HG02970 (cell line): ENCODE results near the gene MYB.

Experiments used
- ATAC-seq: cut with Tn5 transposase; IDR thresholded peaks from one replicate; pipeline ENCODE4 v1.9.1; 2021; ENCODE audit warnings: mild to moderate bottlenecking, moderate library complexity, moderate number of reproducible peaks; ENCODE audit not compliant: unreplicated experiment, low FRiP score

MYB gene

DNA sequence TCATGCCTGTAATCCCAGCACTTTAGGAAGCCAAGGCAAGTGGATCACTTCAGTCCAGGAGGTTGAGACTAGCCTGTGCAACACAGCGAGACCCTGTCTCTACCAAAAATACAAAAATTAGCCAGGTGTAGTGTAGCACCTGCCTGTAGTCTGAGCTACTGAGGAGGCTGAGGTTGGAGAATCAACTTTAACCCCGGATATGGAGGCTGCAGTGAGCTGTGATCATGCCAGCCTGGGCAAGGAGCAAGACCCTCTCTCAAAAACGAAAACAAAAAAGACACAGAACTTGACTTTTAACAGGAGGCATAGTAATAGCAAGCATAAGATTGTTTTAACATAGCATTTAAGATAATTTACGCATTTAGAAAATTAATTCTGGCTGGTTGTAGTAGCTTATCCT lies 32.5 kb downstream of the MYB start:
- no peak for ATAC-seq

DNA sequence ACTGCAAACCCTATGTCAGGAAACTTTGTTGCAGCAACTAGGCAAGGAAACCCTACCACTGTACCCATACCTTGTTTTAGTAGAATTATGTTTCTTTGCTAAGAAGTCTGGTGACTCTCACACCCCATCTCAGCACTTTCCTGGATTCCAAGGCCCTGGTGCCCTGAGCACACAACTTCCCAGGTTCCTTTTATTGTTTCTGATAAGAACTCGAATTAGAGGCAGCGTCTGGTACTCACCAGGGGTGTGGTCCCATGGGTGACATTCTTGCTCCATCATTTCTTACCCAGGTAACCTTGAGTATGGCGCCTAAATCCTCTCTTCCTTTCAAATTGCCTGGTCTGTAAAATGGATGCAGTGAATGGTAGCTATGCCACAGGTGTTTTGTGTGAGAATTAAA lies 34.1 kb downstream of the MYB start:
- no peak for ATAC-seq

DNA sequence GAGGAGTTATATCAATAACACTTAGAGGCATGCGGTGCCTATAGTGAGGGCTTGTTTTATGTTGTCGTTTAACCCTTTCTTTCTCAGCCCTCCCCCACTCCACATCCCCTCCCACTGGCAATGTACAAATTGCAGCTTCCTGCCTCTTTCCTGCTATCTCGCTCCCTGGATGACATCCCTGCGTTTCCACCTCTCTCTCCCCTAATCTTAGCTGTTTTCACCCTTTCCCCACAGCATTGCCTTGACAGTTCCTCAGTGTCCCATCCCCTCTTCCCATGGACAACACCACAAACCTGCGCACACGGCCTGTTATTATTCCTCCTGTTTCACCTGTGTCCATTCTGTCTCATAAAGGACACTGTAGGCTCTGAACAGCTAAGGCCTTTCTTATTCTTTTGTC lies 34.5 kb downstream of the MYB start:
- no peak for ATAC-seq

DNA sequence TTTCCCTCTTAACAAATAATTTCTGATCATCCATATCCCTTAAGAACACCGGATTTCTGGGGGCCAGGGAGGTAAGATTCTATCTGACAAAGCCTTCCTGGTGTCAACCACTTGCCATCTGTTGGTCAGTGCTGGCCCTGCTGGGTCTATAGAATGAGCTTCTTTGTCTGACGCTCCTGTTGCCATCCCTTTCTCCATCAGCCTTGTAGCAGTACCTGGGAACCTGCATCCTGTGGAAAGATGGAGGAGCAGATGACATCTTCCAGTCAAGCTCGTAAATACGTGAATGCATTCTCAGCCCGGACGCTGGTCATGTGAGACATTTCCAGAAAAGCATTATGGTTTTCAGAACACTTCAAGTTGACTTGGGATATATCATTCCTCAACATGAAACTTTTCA lies 36.6 kb downstream of the MYB start:
- ATAC-seq: no peak

DNA sequence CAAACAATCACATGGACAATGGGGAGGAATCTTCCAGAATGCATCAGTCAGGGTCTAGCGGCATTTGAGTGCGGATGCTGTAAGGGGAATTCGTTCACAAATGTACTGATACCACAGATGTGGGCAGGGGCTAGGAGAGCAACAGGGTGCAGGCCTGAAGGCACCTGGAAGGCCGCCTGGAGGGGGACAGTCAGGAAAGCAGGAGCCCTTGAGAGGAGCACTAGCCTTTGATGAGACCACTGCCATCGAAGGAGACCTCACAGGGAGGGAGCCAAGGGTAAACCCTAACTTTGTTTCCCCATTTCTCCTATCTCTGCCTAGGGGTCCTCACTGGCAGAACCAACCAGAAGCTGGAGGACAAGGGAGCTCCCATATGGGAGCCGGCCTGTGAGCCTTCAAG lies 38.2 kb downstream of the MYB start:
- no peak for ATAC-seq

DNA sequence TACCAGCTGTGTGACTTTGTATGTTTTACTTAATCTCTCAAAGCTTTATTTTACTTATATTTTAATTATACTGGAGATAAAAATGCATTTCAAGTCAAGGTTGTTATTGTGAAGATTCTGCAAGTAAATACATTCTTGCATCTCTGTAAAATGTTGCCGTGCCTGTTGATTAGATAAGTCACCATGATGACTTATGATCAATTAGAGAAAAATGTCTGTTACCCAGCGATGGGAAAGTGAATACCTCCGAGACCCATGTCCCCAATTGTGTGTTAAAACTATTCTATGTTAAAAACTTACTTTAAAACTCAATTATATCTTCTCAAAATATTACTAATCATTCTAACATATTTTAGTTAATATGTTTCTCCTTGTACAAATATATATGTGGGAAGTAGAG lies 39.9 kb downstream of the MYB start:
- no peak for ATAC-seq

DNA sequence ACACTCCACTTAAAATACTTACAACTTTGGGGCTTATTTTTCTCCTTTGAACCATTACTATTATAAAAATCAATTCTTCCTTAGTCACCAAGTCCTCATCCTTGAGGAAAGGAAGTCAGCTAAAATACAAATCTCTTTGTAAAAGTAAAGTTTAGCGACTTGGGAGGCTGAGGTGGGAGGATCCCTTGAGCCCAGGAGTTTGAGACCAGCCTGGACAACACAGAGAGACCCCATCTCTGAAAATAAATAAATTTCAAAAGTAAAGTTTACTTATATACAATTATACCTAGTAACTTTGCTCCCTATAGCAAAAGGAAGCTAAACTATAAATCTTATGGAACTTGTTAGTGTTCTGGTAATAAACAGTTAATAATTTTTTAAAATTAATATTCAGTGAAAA lies 40.4 kb downstream of the MYB start:
- ATAC-seq: no peak

DNA sequence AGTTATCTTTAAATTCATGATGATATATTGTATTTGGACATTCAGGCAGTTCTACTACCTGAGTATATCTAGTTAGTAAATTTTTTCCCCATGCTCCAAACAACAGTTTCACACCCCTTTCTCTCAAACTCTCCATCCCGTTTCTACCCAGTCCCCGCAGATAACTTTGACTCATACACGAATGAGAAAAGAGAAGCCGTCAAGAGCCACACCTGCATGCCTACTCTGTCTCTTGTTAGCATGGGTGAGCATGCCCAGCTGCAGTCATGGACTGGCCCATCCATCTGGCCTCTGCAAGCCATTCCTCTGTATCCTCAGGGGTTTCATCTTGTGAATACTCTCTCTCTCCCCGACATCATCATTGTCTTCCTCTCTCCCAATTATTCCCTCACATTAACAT lies 41.5 kb downstream of the MYB start:
- no peak for ATAC-seq

DNA sequence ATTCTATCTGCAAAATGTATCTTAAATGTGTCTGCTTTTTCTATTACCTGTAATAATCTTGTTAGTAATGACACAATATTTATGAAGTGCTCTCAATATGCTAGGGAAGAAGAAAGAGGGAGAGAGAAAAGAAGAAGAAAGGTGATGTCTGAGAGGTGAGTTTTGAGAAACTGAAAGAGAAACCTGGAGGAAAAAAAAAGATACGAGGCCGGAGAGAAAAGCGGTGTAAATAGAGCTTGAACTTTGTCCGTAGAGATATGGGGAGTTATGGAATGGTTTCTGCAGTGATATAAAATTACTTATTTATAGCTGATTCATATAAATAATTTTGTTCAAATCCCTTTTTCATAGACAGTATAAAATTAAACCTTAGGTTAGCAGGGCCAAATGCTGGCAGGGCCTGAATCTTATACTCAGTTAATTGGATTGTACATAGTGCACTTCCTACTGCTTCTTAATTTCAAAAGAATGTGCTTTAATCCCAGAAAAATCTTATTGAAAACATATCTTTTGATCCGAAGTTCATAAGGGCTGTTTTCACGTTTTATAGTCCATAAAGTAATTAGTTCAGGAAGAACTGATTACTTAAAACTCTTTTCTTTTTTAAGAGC lies 43.0 kb downstream of the MYB start:
- no peak for ATAC-seq

DNA sequence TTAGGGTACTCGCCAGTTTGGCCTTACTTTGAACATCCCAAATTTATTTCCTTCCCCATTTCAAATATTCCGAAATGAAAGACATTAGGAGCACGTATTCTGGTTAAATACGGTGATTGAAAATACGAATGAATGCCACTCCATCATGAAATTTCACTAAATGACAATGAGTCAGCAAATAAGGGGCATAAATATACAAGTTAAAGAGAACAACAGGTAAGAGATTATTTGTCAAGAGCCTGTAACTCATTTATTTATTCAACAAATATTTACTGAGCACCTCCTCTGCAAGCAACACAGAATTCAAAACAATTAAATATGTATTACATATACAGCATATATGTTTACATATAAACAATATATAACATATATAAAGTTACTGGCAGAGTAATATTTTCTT lies 44.8 kb downstream of the MYB start:
- no peak for ATAC-seq

DNA sequence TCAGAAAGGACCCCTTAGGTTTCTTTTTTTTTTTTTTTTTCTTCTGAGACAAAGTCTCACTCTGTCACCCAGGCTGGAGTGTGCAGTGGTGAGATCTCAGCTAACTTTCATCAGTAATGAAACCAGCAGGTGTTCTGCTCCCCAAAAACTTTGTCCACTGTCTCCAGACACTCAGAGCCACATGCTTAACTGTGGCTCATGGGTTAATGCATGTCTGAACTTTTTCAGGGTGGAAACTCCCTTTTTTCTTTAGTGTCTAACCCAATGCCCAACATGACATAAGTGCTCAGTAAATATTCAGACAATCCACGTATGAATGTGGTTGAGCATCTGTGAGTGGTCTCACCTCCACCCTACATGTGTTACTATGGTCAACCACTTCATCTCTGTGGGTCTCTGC lies 45.4 kb downstream of the MYB start:
- peak; percentile 69 for ATAC-seq

DNA sequence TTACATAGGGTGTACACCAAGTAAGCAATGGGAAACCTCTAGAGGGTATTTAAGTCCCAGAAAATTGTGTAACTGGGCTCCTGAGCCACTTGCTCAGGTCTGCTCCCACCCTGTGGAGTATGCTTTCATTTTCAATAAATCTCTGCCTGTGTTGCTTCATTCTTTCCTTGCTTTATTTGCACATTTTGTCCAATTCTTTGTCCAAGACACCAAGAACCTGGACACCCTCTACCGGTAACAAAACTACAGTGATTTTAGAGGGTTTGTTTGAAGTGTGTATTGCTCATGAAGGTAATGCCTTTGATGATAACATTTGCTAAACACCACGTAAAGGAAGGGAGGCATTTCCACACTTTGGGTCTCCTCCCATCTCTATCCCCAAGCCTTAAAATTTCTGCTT lies 46.2 kb downstream of the MYB start:
- no peak for ATAC-seq

DNA sequence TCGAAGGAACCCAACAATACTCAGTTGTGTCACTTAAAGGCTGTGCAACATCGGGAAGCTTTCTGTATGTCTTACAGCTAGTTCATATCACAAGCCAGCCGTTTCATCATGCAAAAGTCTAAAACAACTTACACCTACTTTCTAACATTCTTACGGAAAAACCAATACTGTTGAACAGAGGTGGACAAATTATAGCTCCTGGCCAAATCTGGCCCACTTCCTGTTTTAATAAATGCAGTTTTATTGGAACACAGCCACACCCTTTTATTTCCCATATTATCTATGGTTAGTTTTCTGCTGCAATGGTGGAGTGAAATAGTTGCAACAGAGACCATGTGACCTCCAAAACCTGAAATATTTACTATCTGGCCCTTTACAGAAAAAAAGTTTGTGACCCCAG lies 46.6 kb downstream of the MYB start:
- ATAC-seq: no peak

DNA sequence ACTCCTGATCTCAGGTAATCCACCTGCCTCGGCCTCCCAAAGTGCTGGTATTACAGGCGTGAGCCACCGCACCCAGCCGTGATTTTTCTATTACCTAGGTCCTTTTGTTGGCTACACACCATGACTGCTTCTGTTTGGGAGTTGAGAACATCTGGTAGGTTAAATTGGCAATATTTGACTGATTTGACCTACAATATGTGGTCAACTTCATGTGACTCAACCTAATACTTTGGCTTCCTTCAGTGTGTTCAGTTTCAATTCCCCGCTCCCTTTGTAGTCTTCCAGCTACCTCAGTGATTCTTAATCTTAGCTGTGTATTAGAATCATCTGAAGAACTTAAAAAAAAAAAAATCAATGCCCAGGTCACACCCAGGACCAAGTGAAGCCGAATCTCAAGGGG lies 47.4 kb downstream of the MYB start:
- no peak for ATAC-seq

DNA sequence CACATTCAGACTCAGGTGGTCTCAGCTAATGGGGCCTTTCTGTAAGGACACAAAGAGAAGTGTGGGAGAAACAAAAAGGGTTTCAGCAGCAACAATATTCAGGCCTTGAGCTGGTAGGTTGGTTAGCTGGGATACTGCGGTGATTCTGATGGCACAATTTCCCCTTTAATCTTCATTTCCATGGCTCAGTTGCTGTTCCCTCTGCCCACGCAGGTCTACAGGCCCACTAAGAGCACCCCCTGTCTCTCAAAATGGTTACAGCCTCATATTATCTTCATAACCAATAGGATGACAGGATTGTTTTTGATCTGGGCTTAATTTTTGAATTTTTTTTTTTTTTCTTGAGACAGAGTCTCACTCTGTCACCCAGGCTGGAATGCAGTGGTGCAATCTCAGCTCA lies 48.9 kb downstream of the MYB start:
- ATAC-seq: no peak

DNA sequence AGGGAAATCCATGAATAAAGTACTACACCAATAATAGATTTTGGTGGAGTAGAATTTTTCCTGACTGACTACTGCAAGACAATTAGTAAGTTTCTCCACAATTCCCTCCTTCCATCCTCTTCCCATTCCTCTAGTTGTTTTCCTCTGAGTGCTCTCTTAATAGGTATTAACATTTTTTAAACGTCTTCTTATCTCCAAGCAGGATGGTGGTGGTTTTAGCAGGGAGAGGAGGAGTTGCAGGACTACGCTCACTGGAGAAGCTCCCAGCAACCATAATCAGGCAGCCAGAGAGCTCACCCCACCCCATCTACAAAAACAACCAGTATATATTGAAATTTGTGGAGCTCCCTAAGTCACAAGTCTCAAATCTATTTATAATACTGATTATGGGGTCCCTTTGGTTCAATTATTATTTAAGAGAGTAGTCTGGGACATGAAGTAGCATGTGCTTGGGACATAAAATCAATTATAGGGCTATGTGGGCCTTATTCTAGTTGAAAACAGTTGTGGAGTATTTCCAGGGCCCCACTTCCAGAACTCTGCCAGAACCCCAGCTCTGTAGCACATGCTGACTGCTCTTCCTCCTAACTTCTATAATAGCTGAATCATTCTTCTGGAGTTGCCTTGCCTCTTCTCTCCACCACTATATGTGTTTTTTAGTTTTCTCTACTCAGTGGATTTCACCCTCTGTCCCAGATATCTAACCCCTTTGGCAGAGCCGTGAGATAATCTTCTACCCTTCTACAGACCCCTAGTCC lies 49.8 kb downstream of the MYB start:
- ATAC-seq: no peak

DNA sequence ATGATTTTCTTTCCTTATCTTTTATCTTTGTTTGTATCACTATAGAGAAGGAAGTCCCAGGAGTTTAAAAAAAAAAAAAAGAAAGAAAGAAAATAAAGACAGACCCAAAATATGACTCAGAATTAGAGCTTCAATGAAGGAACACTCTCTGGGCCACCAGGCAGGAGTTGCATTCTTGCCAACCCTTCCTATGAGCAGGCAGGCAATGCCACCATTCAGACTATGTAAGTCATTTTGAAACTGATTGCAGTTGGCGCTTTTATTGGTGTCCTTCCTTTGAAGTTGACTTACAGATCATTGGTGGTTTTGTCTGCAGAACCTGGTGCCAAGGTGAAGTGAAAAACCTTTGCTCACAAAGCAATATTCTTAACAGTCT lies 50.3 kb downstream of the MYB start:
- no peak for ATAC-seq

DNA sequence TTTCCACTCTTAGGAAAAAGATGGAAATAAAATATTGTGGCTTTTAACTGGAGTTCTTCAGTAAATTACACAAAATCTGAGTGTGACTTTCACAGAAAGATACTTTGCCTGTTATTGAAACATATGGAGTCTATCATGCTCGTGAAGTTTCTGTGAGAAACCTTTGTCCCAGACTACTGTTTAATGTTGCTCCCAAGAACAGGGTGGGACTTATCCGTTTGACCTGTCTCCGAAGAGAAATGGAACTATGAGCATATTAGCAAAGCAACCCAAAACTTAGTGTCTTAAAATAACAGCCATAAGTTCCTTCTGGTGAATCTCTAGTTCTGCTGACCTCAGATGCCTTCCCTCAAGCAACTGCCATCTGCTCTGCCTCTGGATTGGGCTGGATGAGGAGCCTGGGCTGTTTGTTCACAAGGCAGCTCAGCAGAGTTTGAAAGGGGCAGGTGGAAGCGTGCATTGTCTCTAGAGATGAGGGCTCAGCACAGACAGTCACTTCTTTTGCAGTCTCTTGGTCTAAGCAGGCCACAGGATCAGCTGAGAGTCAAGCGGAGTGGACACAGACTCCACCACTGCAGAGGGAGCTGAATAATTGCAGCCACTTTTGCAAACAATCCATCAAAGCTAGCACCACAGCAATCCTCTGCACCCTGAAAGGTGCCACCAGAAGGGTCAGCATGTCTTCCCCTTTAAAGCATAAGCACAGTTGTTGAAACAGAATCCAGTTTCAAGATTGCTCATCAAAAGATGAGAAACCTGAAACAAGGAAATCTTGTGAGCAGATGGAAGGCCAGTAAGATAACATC lies 52.8 kb downstream of the MYB start:
- ATAC-seq: no peak

DNA sequence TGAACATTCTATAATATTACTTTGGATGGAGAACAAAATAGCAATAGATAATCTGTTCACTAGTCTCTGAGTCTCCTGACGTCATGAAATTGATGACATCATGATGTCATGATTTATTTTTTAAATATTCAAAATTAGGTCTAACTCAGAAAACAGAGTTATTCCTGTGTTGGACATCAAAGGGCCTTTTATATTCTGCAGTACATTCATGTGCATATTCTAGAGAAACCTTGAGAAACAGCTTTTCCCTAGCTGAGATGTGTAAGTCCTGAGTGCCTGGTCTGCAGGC lies 53.3 kb downstream of the MYB start:
- ATAC-seq: no peak

DNA sequence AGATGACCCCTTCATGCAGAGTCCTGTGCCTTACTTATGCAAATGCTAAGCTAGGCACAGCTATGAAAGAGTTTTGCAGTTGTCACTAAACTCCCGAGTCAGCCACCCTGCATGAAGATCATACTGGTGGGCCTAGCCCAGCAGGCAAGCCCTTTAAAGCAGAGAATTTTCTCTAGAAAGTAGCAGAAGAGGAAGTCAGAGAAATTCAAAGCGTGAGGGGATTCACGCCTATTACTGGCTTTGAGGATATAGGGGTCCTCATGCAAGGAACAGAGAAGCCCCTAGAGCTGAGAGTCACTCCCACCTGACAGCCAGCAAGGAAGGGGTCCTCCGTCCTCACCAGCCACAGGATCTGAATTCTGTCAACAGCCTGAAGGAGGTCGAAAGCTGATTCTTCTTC lies 54.6 kb downstream of the MYB start:
- no peak for ATAC-seq

DNA sequence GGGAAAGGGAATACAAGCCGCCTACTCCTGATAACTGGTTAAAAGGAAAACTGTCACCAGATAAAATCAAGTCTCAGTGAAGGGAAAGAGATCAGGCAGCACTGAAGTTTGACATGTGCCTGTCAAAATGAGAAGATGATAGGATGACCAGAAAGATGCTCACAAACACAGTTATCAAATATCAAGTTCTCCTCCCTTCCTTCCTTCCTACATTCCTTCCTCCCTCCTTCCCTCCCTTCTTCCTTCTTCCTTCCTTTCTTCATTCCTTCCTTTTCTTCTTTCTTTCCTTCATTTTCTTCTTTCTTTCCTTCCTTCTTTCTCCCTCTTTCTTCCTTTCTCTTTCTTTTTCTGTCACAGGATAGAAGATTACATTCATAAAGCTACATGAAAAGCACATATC lies 55.2 kb downstream of the MYB start:
- no peak for ATAC-seq

DNA sequence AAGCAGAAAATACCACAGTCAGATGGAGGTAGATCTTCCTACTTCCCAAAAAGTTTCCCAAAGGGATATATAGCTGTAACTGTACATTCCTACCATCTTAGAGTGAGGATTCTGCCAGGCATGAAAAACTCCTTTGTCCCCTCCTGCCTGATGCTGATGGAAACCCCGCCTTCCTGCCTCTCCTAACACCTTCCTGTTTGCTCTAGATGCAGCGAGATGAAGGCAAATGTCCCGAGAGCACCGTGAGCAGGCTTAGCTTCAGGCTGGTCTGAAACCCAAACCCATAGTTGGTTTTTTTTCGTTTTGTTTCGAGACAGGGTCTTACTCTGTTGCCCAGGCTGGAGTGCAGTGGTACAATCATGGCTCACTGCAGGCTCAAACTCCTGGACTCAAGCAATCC lies 55.6 kb downstream of the MYB start:
- no peak for ATAC-seq
